ENCODE results near the gene DTX1.
"Not testable (repeated sequence)": the region's sequence is repeated elsewhere in the genome, so short reads cannot be mapped to it uniquely, and the experiment has no call there.

DTX1 gene

GRCh38 chr12:113140706-113141105, 84.2 kb downstream of the DTX1 start:
- H3K79me2 ChIP-seq (ENCODE audit: control insufficient read depth, insufficient read depth, low read length, unreplicated experiment): no peaks in the 10 kb centered on the region
- no peak overlapping the region for H2AFZ ChIP-seq (ENCODE audit: low read length, unreplicated experiment)
- no peak overlapping the region for H3K4me3 ChIP-seq (ENCODE audit: low read depth, low read length)
- H3K27ac ChIP-seq (ENCODE audit: low read depth, low read length): no peak overlapping the region
- no peaks in the 10 kb centered on the region for H3K36me3 ChIP-seq (ENCODE audit: insufficient read depth, low read length)
- peaks cover 3% of the 10 kb centered on the region for H3K4me1 ChIP-seq (ENCODE audit: control insufficient read depth, insufficient read depth, low read length, unreplicated experiment)
- peaks cover 13% of the 10 kb centered on the region for H3K27me3 ChIP-seq (ENCODE audit: insufficient read depth, low read length)

DNA sequence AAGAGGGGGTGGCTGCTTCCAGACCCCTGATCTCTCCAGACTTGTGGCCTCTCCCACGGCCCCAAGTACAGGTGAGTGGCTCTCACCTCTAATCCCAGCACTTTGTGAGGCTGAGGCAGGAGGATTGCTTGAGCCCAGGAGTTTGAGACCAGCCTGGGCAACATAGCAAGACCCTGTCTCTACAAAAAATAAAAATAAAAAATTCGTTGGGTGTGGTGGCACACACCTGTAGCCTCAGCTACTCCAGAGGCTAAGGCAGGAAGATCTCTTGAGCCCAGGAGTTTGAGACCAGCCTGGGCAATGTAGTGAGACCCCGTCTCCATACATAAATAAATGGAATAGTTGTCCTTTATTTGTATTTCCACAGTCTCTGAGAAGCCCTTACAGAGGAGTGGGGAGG, 85.2 kb downstream of the DTX1 start:
- H3K79me2 ChIP-seq (ENCODE audit: control insufficient read depth, insufficient read depth, low read length, unreplicated experiment); H3K36me3 ChIP-seq (ENCODE audit: insufficient read depth, low read length); H3K27me3 ChIP-seq (ENCODE audit: insufficient read depth, low read length); H3K4me3 ChIP-seq (ENCODE audit: low read depth, low read length); H2AFZ ChIP-seq (ENCODE audit: low read length, unreplicated experiment); H3K4me1 ChIP-seq (ENCODE audit: control insufficient read depth, insufficient read depth, low read length, unreplicated experiment); H3K27ac ChIP-seq (ENCODE audit: low read depth, low read length): not testable (repeated sequence)

GRCh38 chr12:113142173-113142885, 85.8 kb downstream of the DTX1 start:
- H3K27me3 ChIP-seq (ENCODE audit: insufficient read depth, low read length): no peaks in the 10 kb centered on the region
- H3K27ac ChIP-seq (ENCODE audit: low read depth, low read length): no peak overlapping the region
- H3K36me3 ChIP-seq (ENCODE audit: insufficient read depth, low read length): no peaks in the 10 kb centered on the region
- no peak overlapping the region for H2AFZ ChIP-seq (ENCODE audit: low read length, unreplicated experiment)
- no peaks in the 10 kb centered on the region for H3K79me2 ChIP-seq (ENCODE audit: control insufficient read depth, insufficient read depth, low read length, unreplicated experiment)
- H3K4me1 ChIP-seq (ENCODE audit: control insufficient read depth, insufficient read depth, low read length, unreplicated experiment): no peaks in the 10 kb centered on the region
- H3K4me3 ChIP-seq (ENCODE audit: low read depth, low read length): no peak overlapping the region

- no peaks in the 10 kb centered on the region for H3K4me1 ChIP-seq (ENCODE audit: control insufficient read depth, insufficient read depth, low read length, unreplicated experiment)
- H2AFZ ChIP-seq (ENCODE audit: low read length, unreplicated experiment): no peak overlapping the region
- no peak overlapping the region for H3K27ac ChIP-seq (ENCODE audit: low read depth, low read length)
- H3K36me3 ChIP-seq (ENCODE audit: insufficient read depth, low read length): no peaks in the 10 kb centered on the region
- H3K79me2 ChIP-seq (ENCODE audit: control insufficient read depth, insufficient read depth, low read length, unreplicated experiment): no peaks in the 10 kb centered on the region
- no peaks in the 10 kb centered on the region for H3K27me3 ChIP-seq (ENCODE audit: insufficient read depth, low read length)
- H3K4me3 ChIP-seq (ENCODE audit: low read depth, low read length): no peak overlapping the region
Measured at GRCh38 chr12:113142886-113143332, 86.4 kb downstream of the DTX1 start.

- H3K79me2 ChIP-seq (ENCODE audit: control insufficient read depth, insufficient read depth, low read length, unreplicated experiment): no peaks in the 10 kb centered on the region
- no peaks in the 10 kb centered on the region for H3K27me3 ChIP-seq (ENCODE audit: insufficient read depth, low read length)
- no peak overlapping the region for H2AFZ ChIP-seq (ENCODE audit: low read length, unreplicated experiment)
- no peaks in the 10 kb centered on the region for H3K36me3 ChIP-seq (ENCODE audit: insufficient read depth, low read length)
- no peaks in the 10 kb centered on the region for H3K4me1 ChIP-seq (ENCODE audit: control insufficient read depth, insufficient read depth, low read length, unreplicated experiment)
- no peak overlapping the region for H3K4me3 ChIP-seq (ENCODE audit: low read depth, low read length)
- H3K27ac ChIP-seq (ENCODE audit: low read depth, low read length): no peak overlapping the region
Measured at GRCh38 chr12:113143959-113144358, 87.4 kb downstream of the DTX1 start.

DNA sequence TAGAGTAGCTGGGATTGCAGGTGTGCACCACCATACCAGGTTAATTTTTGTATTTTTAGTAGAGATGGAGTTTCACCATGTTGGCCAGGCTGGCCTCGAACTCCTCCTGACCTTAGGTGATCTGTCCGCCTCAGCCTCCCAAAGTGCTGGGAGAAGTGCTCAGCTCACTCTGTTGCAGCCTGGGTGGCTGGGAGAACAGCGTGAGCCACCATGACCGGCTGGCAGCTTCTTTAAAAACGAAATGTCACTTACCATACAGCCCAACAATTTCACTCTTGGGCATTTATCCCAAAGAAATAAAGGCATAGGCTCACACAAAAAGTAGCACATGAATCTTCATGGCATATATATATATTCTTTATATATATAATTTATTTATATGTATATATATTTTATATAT, 88.3 kb downstream of the DTX1 start:
- H3K27me3 ChIP-seq (ENCODE audit: insufficient read depth, low read length): no peaks in the 10 kb centered on the region
- peaks cover 5% of the 10 kb centered on the region for H3K4me1 ChIP-seq (ENCODE audit: control insufficient read depth, insufficient read depth, low read length, unreplicated experiment)
- no peaks in the 10 kb centered on the region for H3K36me3 ChIP-seq (ENCODE audit: insufficient read depth, low read length)
- H3K79me2 ChIP-seq (ENCODE audit: control insufficient read depth, insufficient read depth, low read length, unreplicated experiment): no peaks in the 10 kb centered on the region
- no peak overlapping the region for H3K4me3 ChIP-seq (ENCODE audit: low read depth, low read length)
- no peak overlapping the region for H2AFZ ChIP-seq (ENCODE audit: low read length, unreplicated experiment)
- no peak overlapping the region for H3K27ac ChIP-seq (ENCODE audit: low read depth, low read length)

DNA sequence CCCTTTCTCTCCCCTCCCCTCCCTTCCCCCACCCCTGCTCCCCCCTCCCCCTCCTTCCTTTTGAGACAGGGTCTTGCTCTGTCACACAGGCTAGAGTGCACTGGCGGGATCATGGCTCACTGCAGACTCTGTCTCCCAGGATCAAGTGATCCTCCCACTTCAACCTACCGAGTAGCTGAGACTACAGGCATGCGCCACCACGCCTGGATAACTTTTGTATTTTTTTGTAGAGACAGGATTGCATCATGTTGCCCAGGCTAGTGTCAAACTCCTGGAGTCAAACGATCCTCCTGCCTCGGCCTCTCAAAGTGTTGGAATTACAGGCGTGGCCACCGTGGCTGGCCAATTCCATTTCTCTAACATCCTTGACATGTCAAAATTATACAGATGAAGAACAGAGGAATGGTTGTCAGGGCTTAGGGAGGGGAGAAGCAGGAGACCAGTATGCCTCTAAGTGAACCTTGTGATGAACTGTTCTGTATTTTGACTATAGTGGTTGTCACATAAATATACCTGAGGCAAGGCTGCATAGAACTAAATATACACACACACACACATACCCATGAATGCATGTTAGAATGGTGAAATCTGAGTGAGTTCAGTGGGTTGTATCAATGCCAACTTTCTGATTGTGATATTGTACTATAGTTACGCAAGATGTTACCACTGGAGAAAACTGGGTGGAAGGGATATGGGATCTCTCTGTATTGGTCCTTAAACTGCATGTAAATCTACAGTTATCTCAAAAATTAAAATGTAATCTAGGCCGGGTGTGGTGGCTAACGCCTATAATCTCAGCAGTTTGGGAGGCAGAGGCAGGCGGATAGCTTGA, 89.4 kb downstream of the DTX1 start:
- H2AFZ ChIP-seq (ENCODE audit: low read length, unreplicated experiment): no peak overlapping the region
- no peaks in the 10 kb centered on the region for H3K27me3 ChIP-seq (ENCODE audit: insufficient read depth, low read length)
- peaks cover 11% of the 10 kb centered on the region for H3K4me1 ChIP-seq (ENCODE audit: control insufficient read depth, insufficient read depth, low read length, unreplicated experiment)
- H3K4me3 ChIP-seq (ENCODE audit: low read depth, low read length): no peak overlapping the region
- H3K27ac ChIP-seq (ENCODE audit: low read depth, low read length): no peak overlapping the region
- no peaks in the 10 kb centered on the region for H3K79me2 ChIP-seq (ENCODE audit: control insufficient read depth, insufficient read depth, low read length, unreplicated experiment)
- H3K36me3 ChIP-seq (ENCODE audit: insufficient read depth, low read length): no peaks in the 10 kb centered on the region

GRCh38 chr12:113146999-113147398, 90.5 kb downstream of the DTX1 start:
- Histone ChIP-seq H3K4me1 (ENCODE audit: control insufficient read depth, insufficient read depth, low read length, unreplicated experiment) (peaks cover 11% of the 10 kb centered on the region), H3K27ac (ENCODE audit: low read depth, low read length) (no peak overlapping the region), H3K79me2 (ENCODE audit: control insufficient read depth, insufficient read depth, low read length, unreplicated experiment) (no peaks in the 10 kb centered on the region), H3K27me3 (ENCODE audit: insufficient read depth, low read length) (peaks cover 3% of the 10 kb centered on the region), H3K4me3 (ENCODE audit: low read depth, low read length) (no peak overlapping the region), H3K36me3 (ENCODE audit: insufficient read depth, low read length) (no peaks in the 10 kb centered on the region), H2AFZ (ENCODE audit: low read length, unreplicated experiment) (no peak overlapping the region)

Data from ACC112 (cell line).